K562 (cell line): ENCODE results near the gene SMIM7. TPM values are rescaled to one million over a fixed set of nuclear protein-coding genes. Genes with fewer than 3 reads are reported as not detected.

ENCODE experiments used
- ATAC-seq: fragments of 200-7000 bp; cut with Tn5 transposase; 3 replicates; pipeline ENCODE4 v1.9.1; 2020; ENCODE audit warnings: moderate library complexity
- BruUV-seq: library from RNA; stranded (reverse); fragments of 400-500 nt; replicated peaks from 2 replicates; lab custom pipeline; 2021; lab: Mats Ljungman, UMichigan
- CTCF ChIA-PET: fragments of 300-600 bp; formaldehyde crosslinking; extraction: SDS; loops from one replicate; lab custom pipeline; 2021; ENCODE audit warnings: low intra/inter-chr PET ratio; lab: Yijun Ruan, JAX
- POLR2A ChIA-PET: fragments of 300-600, 350-650 bp; sonication (Branson Sonifier 250); formaldehyde crosslinking; extraction: SDS; loops from one replicate; lab custom pipeline; 2021; ENCODE audit warnings: antibody characterized with exemption, inconsistent platforms; lab: Yijun Ruan, JAX
- DNase-seq, 4 experiments: peaks; one replicate each; pipeline versions ENCODE4 v3.0.0 to v3.0.0-alpha.2; 2011 to 2018; ENCODE audit warnings: low spot score in 3 of 4, mixed read lengths in 3 of 4; ENCODE audit errors: extremely low read depth in 1 of 4
- FAIRE-seq: peaks from 2 replicates; lab custom pipeline; 2011; peaks lifted over from hg19 to GRCh38; lab: Jason Lieb, UNC
- H2AFZ ChIP-seq: 2 replicates; pipeline ENCODE4 v1.6.0; 2011; ENCODE audit warnings: low read depth, low read length, control low read depth, inconsistent platforms
- H3K27ac ChIP-seq: fragments of 200-600 bp; 3 replicates; pipeline ENCODE4 v1.8.0; 2011; ENCODE audit warnings: low read depth, mild to moderate bottlenecking, control low read depth, inconsistent platforms, low read length, moderate library complexity, mixed read lengths; ENCODE audit errors: extremely low read depth
- H3K27me3 ChIP-seq, 2 experiments: fragments of 300-600 bp in 1 of 2; 2 replicates in 1 of 2; 3 replicates in 1 of 2; pipeline versions ENCODE4 v1.6.0 to v1.8.0; 2011; ENCODE audit warnings: inconsistent platforms in 2 of 2, low read length in 2 of 2, mild to moderate bottlenecking in 1 of 2, mixed read lengths in 1 of 2, moderate library complexity in 1 of 2; ENCODE audit not compliant: control insufficient read depth in 2 of 2, insufficient read depth in 2 of 2
- H3K36me3 ChIP-seq: fragments of 300-600 bp; 3 replicates; pipeline ENCODE4 v1.8.0; 2011; ENCODE audit warnings: mild to moderate bottlenecking, low read length, inconsistent platforms; ENCODE audit not compliant: control insufficient read depth, insufficient read depth
- H3K4me1 ChIP-seq, 2 experiments: fragments of 200-600 bp in 1 of 2; replicated peaks in 1 of 2; 2 replicates in 1 of 2; 3 replicates in 1 of 2; pipeline versions ENCODE4 v1.5.1 to v1.8.0; 2011; ENCODE audit warnings: inconsistent platforms in 2 of 2, low read length in 2 of 2, mild to moderate bottlenecking in 1 of 2, mixed read lengths in 1 of 2, moderate library complexity in 1 of 2; ENCODE audit not compliant: control insufficient read depth in 2 of 2, insufficient read depth in 2 of 2
- H3K4me2 ChIP-seq: 2 replicates; pipeline ENCODE4 v1.6.1; 2011; ENCODE audit warnings: low read length, control low read depth, inconsistent platforms, mixed read lengths; ENCODE audit not compliant: insufficient read depth
- H3K4me3 ChIP-seq: fragments of 200-600 bp; sonication (generic), shearing (Covaris generic); 2 replicates; pipeline ENCODE4 v1.5.1; 2016; ENCODE audit warnings: control low read depth, inconsistent platforms
- H3K79me2 ChIP-seq: fragments of 200-600 bp; 3 replicates; pipeline ENCODE4 v1.8.0; 2011; ENCODE audit warnings: low read length, inconsistent platforms; ENCODE audit not compliant: control insufficient read depth, insufficient read depth
- H3K9ac ChIP-seq, 2 experiments: 2 replicates each; pipeline versions ENCODE4 v1.6.0 to v1.6.1; 2011; ENCODE audit warnings: low read depth in 2 of 2, low read length in 2 of 2, control low read depth in 1 of 2, inconsistent platforms in 1 of 2, mild to moderate bottlenecking in 1 of 2, mixed read lengths in 1 of 2; ENCODE audit not compliant: insufficient read depth in 1 of 2
- H3K9me1 ChIP-seq: one replicate; pipeline ENCODE4 v1.6.0; 2011; ENCODE audit warnings: inconsistent platforms, mild to moderate bottlenecking, low read length, moderate library complexity; ENCODE audit not compliant: control insufficient read depth, insufficient read depth
- H3K9me3 ChIP-seq: replicated peaks from 2 replicates; pipeline ENCODE4 v1.5.1; 2011; ENCODE audit warnings: low read depth, low read length, inconsistent platforms; ENCODE audit not compliant: control insufficient read depth, insufficient read depth
- H4K20me1 ChIP-seq: replicated peaks from 2 replicates; pipeline ENCODE4 v1.6.1; 2011; ENCODE audit warnings: low read length, inconsistent platforms, mixed read lengths; ENCODE audit not compliant: control insufficient read depth, insufficient read depth
- CHD7 ChIP-seq: fragments of 200-600 bp; sonication (generic); IDR thresholded peaks from one replicate; pipeline ENCODE4 v1.6.1; 2012; ENCODE audit warnings: mild to moderate bottlenecking, low read depth, low read length, inconsistent platforms
- CTCF ChIP-seq, 3 experiments: IDR thresholded peaks in 2 of 3; conservative IDR thresholded peaks in 1 of 3; 2 replicates each; pipeline ENCODE4 v1.5.1; 2011 to 2012; ENCODE audit warnings: low read length in 3 of 3, mild to moderate bottlenecking in 3 of 3, control low read depth in 2 of 3, improper control_type of control experiment in 1 of 3, inconsistent platforms in 1 of 3, low read depth in 1 of 3, mixed read lengths in 1 of 3, moderate library complexity in 1 of 3; ENCODE audit not compliant: insufficient read depth in 2 of 3
- EP300 ChIP-seq: IDR thresholded peaks from 2 replicates; pipeline ENCODE4 v1.6.1; 2012; ENCODE audit warnings: low read length, improper control_type of control experiment
- ID3 ChIP-seq, 2 experiments: fragments of 250-450 bp in 1 of 2; fragments of 450-650 bp in 1 of 2; sonication (Bioruptor Pico) in 1 of 2; IDR thresholded peaks; 2 replicates each; pipeline versions ENCODE4 v1.6.1 to v1.8.0; 2016 to 2021; ENCODE audit warnings: mild to moderate bottlenecking in 2 of 2, moderate library complexity in 2 of 2, missing compliant biosample characterization in 1 of 2, missing genetic modification characterization in 1 of 2
- KLF10 ChIP-seq: fragments of 250-450 bp; sonication (Bioruptor Pico); IDR thresholded peaks from 2 replicates; pipeline ENCODE4 v1.6.1; 2021; ENCODE audit warnings: matching md5 sums
- NCOA6 ChIP-seq: fragments of 450-650 bp; IDR thresholded peaks from 2 replicates; pipeline ENCODE4 v1.6.1; 2017; ENCODE audit warnings: mild to moderate bottlenecking
- NEUROD1 ChIP-seq: fragments of 150-350 bp; IDR thresholded peaks from 2 replicates; pipeline ENCODE4 v1.6.1; 2014; ENCODE audit warnings: borderline replicate concordance, low read length, low read depth; ENCODE audit not compliant: partially characterized antibody
- SMARCE1 ChIP-seq: fragments of 450-650 bp; IDR thresholded peaks from 2 replicates; pipeline ENCODE4 v1.7.1; 2016; ENCODE audit warnings: mild to moderate bottlenecking
- ZNF444 ChIP-seq: fragments of 250-450 bp; sonication (Bioruptor Pico); IDR thresholded peaks from 2 replicates; pipeline ENCODE4 v1.4.0; 2020; ENCODE audit warnings: mild to moderate bottlenecking, moderate library complexity
- WGBS: fragments of 100-300 bp; shearing (Covaris generic); methylation state at CpG from one replicate; pipeline ENCODE4 v1.1.6; 2016; ENCODE audit warnings: low coverage, mixed read lengths; ENCODE audit not compliant: insufficient coverage; ENCODE audit errors: missing lambda C conversion rate; 5-methylcytosine and 5-hydroxymethylcytosine counted together
- in situ Hi-C: fragments of 300-500 bp; cut with MboI; formaldehyde crosslinking; loops from 4 replicates; pipeline ENCODE4 v1.15.0; 2018; ENCODE audit warnings: inconsistent platforms, mixed read lengths
- intact Hi-C: fragments of 100-400 bp; cut with micrococcal nuclease; formaldehyde crosslinking; loops from 2 replicates; pipeline ENCODE4 v1.14.2; 2022
- polyA plus RNA-seq, 8 experiments: library from polyadenylated mRNA; depleted of rRNA in 4 of 8; stranded (reverse) in 5 of 8; unstranded in 3 of 8; fragments of >200 nt; fragmentation: Nextera tagmentation in 2 of 8; fragmentation: Illumina TruSeq in 1 of 8; extraction: Ambion mirVana in 2 of 8; extraction: Trizol in 1 of 8; gene quantifications; 2 replicates each; pipeline versions ENCODE4 v1.2.1 to v1.2.3, GENCODE V29; 2011 to 2014; ENCODE audit warnings: inconsistent platforms in 1 of 8, missing spikeins in 1 of 8
- total RNA-seq, 7 experiments: library from RNA; depleted of rRNA in 6 of 7; stranded (reverse); fragments of >200 nt in 6 of 7; fragmentation: Illumina TruSeq in 2 of 7; extraction: Trizol in 2 of 7; gene quantifications; 2 replicates each; pipeline versions ENCODE4 v1.2.1 to v1.2.3, GENCODE V29; 2011 to 2021; ENCODE audit warnings: low replicate concordance in 1 of 7

The SMIM7 gene
- total and polyA plus RNA-seq, 9 of the 15 experiments (the other 6 are each of a cell fraction or from before 2014, with no cell fraction given): 55.3 to 265 (median 107) TPM

- Histone ChIP-seq H3K27me3 (no peaks in the 10 kb centered on the region), H3K36me3 (peaks cover 48% of the 10 kb centered on the region), H3K27ac (no peak overlapping the region), H3K9me3 (no peaks in the 10 kb centered on the region), H4K20me1 (peaks cover 88% of the 10 kb centered on the region), H3K79me2 (peaks cover 100% of the 10 kb centered on the region), H3K4me3 (no peak overlapping the region), H3K9me1 (peaks cover 5% of the 10 kb centered on the region), H2AFZ (no peak overlapping the region), H3K4me1 (peaks cover 6 to 14% of the 10 kb centered on the region in 2 experiments; a peak in 4 of 5 replicates), H3K9ac (no peak overlapping the region), H3K4me2 (no peak overlapping the region)
- ChIA-PET CTCF (no interaction called here), POLR2A (interaction anchor here (0.6 to 1.8 kb wide), 4 partner anchors 9 to 46 kb away, joined by 3 to 5 read pairs (median 3); no protein-coding TSS in a partner anchor)
- WGBS: 100% methylated on average over 2 of the region's 2 CpGs
- in situ Hi-C loops: no loop called here
- FAIRE-seq (no peak), ATAC-seq (no peak), DNase-seq (no peak)
- no TSS peak for BruUV-seq
- intact Hi-C loops: loop anchor here (10.0 kb wide), 1 partner anchor 78 kb away; the partner anchor contains the start of gene CHERP
- TF ChIP-seq CTCF (IDR thresholded peaks at IDR 0.05 in 2 of 3, conservative IDR thresholded peaks at IDR 0.05 in 1 of 3; ENCODE audit: insufficient read depth in 2 of 3, low read depth in 1 of 3, low read length in 3 of 3) (no peak), CHD7 (no peak), NCOA6 (no peak), NEUROD1 (no peak), EP300 (no peak), ID3 (CRISPR knock-in tag; IDR thresholded peaks at IDR 0.05) (no peak), ID3 (tag; IDR thresholded peaks at IDR 0.05) (no peak), ZNF444 (no peak), SMARCE1 (no peak), KLF10 (no peak)
Observed at GRCh38 chr19:16623066-16623465, 36.9 kb downstream of the SMIM7 start.
